B cell (primary cell): ENCODE data around the gene RGS3. TPM values are rescaled to one million over a fixed set of nuclear protein-coding genes. Genes with fewer than 3 reads are reported as not detected.

ENCODE experiments used
- ATAC-seq: fragments of 200-7000 bp; cut with Tn5 transposase; one replicate; pipeline ENCODE4 v1.10.0; 2021; ENCODE audit warnings: low read depth, mild to moderate bottlenecking, moderate number of reproducible peaks, moderate library complexity
- CTCF ChIA-PET: fragments of 350-600 bp; sonication (Branson Sonifier 250); formaldehyde crosslinking; loops from one replicate; lab custom pipeline; 2021; ENCODE audit warnings: antibody characterized with exemption, inconsistent platforms; lab: Charles Lee
- POLR2A ChIA-PET: fragments of 350-600 bp; sonication (Branson Sonifier 250); formaldehyde crosslinking; loops from one replicate; lab custom pipeline; 2021; ENCODE audit warnings: antibody characterized with exemption; lab: Charles Lee
- DNase-seq: peaks from one replicate; pipeline ENCODE4 v3.0.0; 2013
- H2AFZ ChIP-seq: 2 replicates; pipeline ENCODE4 v1.6.1; 2012; ENCODE audit warnings: mild to moderate bottlenecking, low read depth, low read length; ENCODE audit not compliant: insufficient read depth, poor library complexity, severe bottlenecking
- H3K27ac ChIP-seq, 2 donors: 1 replicate in 1 of 2; 2 replicates in 1 of 2; pipeline ENCODE4 v1.5.1; 2012 to 2013; ENCODE audit warnings: low read length in 2 of 2, mild to moderate bottlenecking in 2 of 2, moderate library complexity in 1 of 2
- H3K27me3 ChIP-seq, 4 experiments: fragments of 200-600 bp in 1 of 4; sonication (generic) in 1 of 4; replicated peaks in 1 of 4; 1 replicate in 2 of 4; 2 replicates in 2 of 4; pipeline versions ENCODE4 v1.6.1 to v1.7.0; 2013 to 2016; ENCODE audit warnings: low read length in 3 of 4, mild to moderate bottlenecking in 2 of 4, mixed read lengths in 1 of 4, moderate library complexity in 1 of 4; ENCODE audit not compliant: insufficient read depth in 4 of 4, control insufficient read depth in 3 of 4; ENCODE audit errors: control extremely low read depth in 1 of 4
- H3K36me3 ChIP-seq, 2 experiments: replicated peaks in 1 of 2; 1 replicate in 1 of 2; 2 replicates in 1 of 2; pipeline versions ENCODE4 v1.6.1 to v1.7.1; 2013; ENCODE audit warnings: low read length in 1 of 2; ENCODE audit not compliant: insufficient read depth in 2 of 2, control insufficient read depth in 1 of 2; ENCODE audit errors: control extremely low read depth in 1 of 2, extremely low read depth in 1 of 2
- H3K4me1 ChIP-seq, 2 donors: fragments of 200-600 bp in 1 of 2; sonication (generic) in 1 of 2; 1 replicate in 1 of 2; 2 replicates in 1 of 2; pipeline versions ENCODE4 v1.5.1 to v1.6.1; 2013 to 2017; ENCODE audit warnings: low read length in 2 of 2; ENCODE audit not compliant: control insufficient read depth in 2 of 2, insufficient read depth in 2 of 2
- H3K4me2 ChIP-seq: replicated peaks from 2 replicates; pipeline ENCODE3; 2012; ENCODE audit warnings: mild to moderate bottlenecking, low read depth, low read length; ENCODE audit not compliant: poor library complexity, severe bottlenecking
- H3K4me3 ChIP-seq, 5 experiments: fragments of 200-600 bp in 1 of 5; sonication (generic) in 1 of 5; 1 replicate in 3 of 5; 2 replicates in 2 of 5; pipeline versions ENCODE4 v1.5.1 to v1.7.0; 2011 to 2016; ENCODE audit warnings: low read length in 4 of 5, mild to moderate bottlenecking in 4 of 5, low read depth in 2 of 5, control low read depth in 1 of 5, moderate library complexity in 1 of 5; ENCODE audit not compliant: insufficient read depth in 1 of 5; ENCODE audit errors: control extremely low read depth in 1 of 5, extremely low read depth in 1 of 5
- H3K79me2 ChIP-seq: fragments of 200-600 bp; sonication (generic); one replicate; pipeline ENCODE4 v1.6.0; 2016; ENCODE audit warnings: low read length; ENCODE audit not compliant: control insufficient read depth, insufficient read depth
- H3K9ac ChIP-seq: fragments of 200-600 bp; sonication (generic); 2 replicates; pipeline ENCODE4 v1.6.1; 2017; ENCODE audit warnings: mild to moderate bottlenecking, low read length, moderate library complexity
- H3K9me3 ChIP-seq, 3 donors: one replicate each; pipeline versions ENCODE4 v1.6.1 to v1.7.1; 2013; ENCODE audit warnings: low read length in 2 of 3; ENCODE audit not compliant: control insufficient read depth in 2 of 3, insufficient read depth in 1 of 3; ENCODE audit errors: control extremely low read depth in 1 of 3
- H4K20me1 ChIP-seq: 2 replicates; pipeline ENCODE4 v1.6.0; 2012; ENCODE audit warnings: mild to moderate bottlenecking, low read length; ENCODE audit not compliant: insufficient read depth, control insufficient read depth, poor library complexity, severe bottlenecking
- H3K27ac Mint-ChIP-seq: one replicate; pipeline ENCODE4 v1.8.0; 2021; ENCODE audit warnings: mixed read lengths
- H3K27me3 Mint-ChIP-seq: one replicate; pipeline ENCODE4 v1.8.0; 2021; ENCODE audit warnings: mixed read lengths
- H3K4me1 Mint-ChIP-seq: one replicate; pipeline ENCODE4 v1.8.0; 2021; ENCODE audit warnings: mixed read lengths
- H3K4me3 Mint-ChIP-seq: one replicate; pipeline ENCODE4 v1.8.0; 2021; ENCODE audit warnings: mixed read lengths
- H3K9me3 Mint-ChIP-seq: one replicate; pipeline ENCODE4 v1.8.0; 2022; ENCODE audit warnings: mixed read lengths; ENCODE audit not compliant: insufficient read depth
- CTCF ChIP-seq: fragments of 200-600 bp; IDR thresholded peaks from one replicate; pipeline ENCODE4 v1.8.0; 2022; ENCODE audit warnings: antibody characterized with exemption, mild to moderate bottlenecking
- EZH2 ChIP-seq: IDR thresholded peaks from 2 replicates; pipeline ENCODE4 v1.6.1; 2012; ENCODE audit warnings: borderline replicate concordance, low read depth, mild to moderate bottlenecking, moderate library complexity, low read length; ENCODE audit not compliant: insufficient read depth, poor library complexity, severe bottlenecking
- WGBS: methylation state at CpG from one replicate; pipeline ENCODE4 v1.1.5; 2013; ENCODE audit warnings: missing lambda C conversion rate; ENCODE audit not compliant: insufficient coverage; 5-methylcytosine and 5-hydroxymethylcytosine counted together
- intact Hi-C: fragments of 100-400 bp; cut with micrococcal nuclease; formaldehyde crosslinking; loops from one replicate; pipeline ENCODE4 v1.10.0; 2022
- polyA plus RNA-seq: library from polyadenylated mRNA; depleted of rRNA; stranded (reverse); fragments of >200 nt; gene quantifications from 2 replicates; pipeline ENCODE4 v1.2.3, GENCODE V29; 2012
- total RNA-seq, 2 donors: library from RNA; stranded (reverse); fragments of 120-200 nt in 1 of 2; gene quantifications; 1 replicate in 1 of 2; 2 replicates in 1 of 2; pipeline versions ENCODE4 v1.2.3 to v1.2.4, GENCODE V29; 2013 to 2022

The RGS3 gene
- total and polyA plus RNA-seq, 2 donors (not counting 1 experiment from before 2014, with no cell fraction given) = 12.0 to 15.6 TPM

- CTCF ChIA-PET = interaction anchor here (3.1 kb wide), 1 partner anchor 66 kb away, joined by 14 read pairs; no protein-coding TSS in a partner anchor
- Histone ChIP-seq H3K9me3 (no peaks in the 10 kb centered on the region), H3K27ac (no peak overlapping the region), H3K4me1 (peaks cover 23 to 33% of the 10 kb centered on the region in 2 donors), H3K9ac (no peak overlapping the region), H3K36me3 (no peaks in the 10 kb centered on the region), H4K20me1 (no peaks in the 10 kb centered on the region), H3K27me3 (no peaks in the 10 kb centered on the region), H3K79me2 (no peaks in the 10 kb centered on the region), H2AFZ (no peak overlapping the region), H3K4me2 (no peak overlapping the region), H3K4me3 (no peak overlapping the region)
- no peak for DNase-seq
- POLR2A ChIA-PET = no interaction called here
- Mint-ChIP-seq H3K9me3 (no peaks in the 10 kb centered on the region), H3K4me3 (no peak overlapping the region), H3K4me1 (peaks cover 34% of the 10 kb centered on the region), H3K27ac (no peak overlapping the region), H3K27me3 (no peaks in the 10 kb centered on the region)
- WGBS = 99% methylated on average over 3 of the region's 4 CpGs
- TF ChIP-seq CTCF = no peak
- no peak for TF ChIP-seq EZH2
- no peak for ATAC-seq
- intact Hi-C loops = no loop called here
Measured at GRCh38 chr9:113515862-113516261, 52.3 kb downstream of the RGS3 start.

GRCh38 chr9:113516840-113517577, 53.5 kb downstream of the RGS3 start:
- CTCF ChIA-PET = interaction anchor here (1.0 to 3.1 kb wide), 6 partner anchors 26 to 138 kb away, joined by 3 to 14 read pairs (median 6); partner anchors contain the start of genes C9orf43 and POLE3
- 8% methylated on average over 2 of the region's 8 CpGs for WGBS
- Histone ChIP-seq H3K4me3 (peak overlapping the region in 2 of 5 experiments; percentile 1 to 28), H3K9me3 (no peaks in the 10 kb centered on the region), H3K27ac (peak overlapping the region; percentile 44 to 67), H3K4me2 (peak overlapping the region; percentile 70), H3K36me3 (no peaks in the 10 kb centered on the region), H3K79me2 (no peaks in the 10 kb centered on the region), H3K4me1 (peaks cover 22 to 31% of the 10 kb centered on the region in 2 donors), H4K20me1 (no peaks in the 10 kb centered on the region), H2AFZ (peak overlapping the region; percentile 73), H3K27me3 (no peaks in the 10 kb centered on the region), H3K9ac (peak overlapping the region; percentile 43)
- Mint-ChIP-seq H3K9me3 (no peaks in the 10 kb centered on the region), H3K27ac (peak overlapping the region; percentile 87), H3K4me3 (peak overlapping the region; percentile 65), H3K27me3 (no peaks in the 10 kb centered on the region), H3K4me1 (peaks cover 35% of the 10 kb centered on the region)
- DNase-seq (peak; percentile 65), ATAC-seq (peak; percentile 86)
- POLR2A ChIA-PET = interaction anchor here (0.6 kb wide), 1 partner anchor 96 kb away, joined by 3 read pairs; no protein-coding TSS in a partner anchor
- no peak for TF ChIP-seq EZH2
- intact Hi-C loops = no loop called here
